Lower leg skin (tissue), 3 donors: ENCODE measurements around the gene SFSWAP.

Experiments
- CTCF ChIP-seq, 3 donors: fragments of 450-650 bp; IDR thresholded peaks; one replicate each; pipeline ENCODE4 v1.5.1; 2016; ENCODE audit warnings: antibody characterized with exemption in 3 of 3, mild to moderate bottlenecking in 3 of 3, moderate library complexity in 2 of 3
- POLR2A ChIP-seq, 2 donors: fragments of 450-650 bp; IDR thresholded peaks; one replicate each; pipeline ENCODE4 v1.6.1; 2016 to 2017; ENCODE audit warnings: antibody characterized with exemption in 2 of 2, mild to moderate bottlenecking in 1 of 2, moderate library complexity in 1 of 2

- TF ChIP-seq CTCF (IDR thresholded peaks at IDR 0.05) = no peak
- TF ChIP-seq POLR2A (IDR thresholded peaks at IDR 0.05) = no peak
These were observed 106.4 kb downstream of the SFSWAP start for GRCh38 chr12:131817241-131817640.
